Ovary (tissue), 3 donors: ENCODE results near the gene HSPA1B.

Experiments
- EP300 ChIP-seq: sonication (generic); formaldehyde crosslinking; IDR thresholded peaks from one replicate; pipeline ENCODE4 v1.6.1; 2017; ENCODE audit warnings: antibody characterized with exemption
- POLR2A ChIP-seq: fragments of 450-650 bp; IDR thresholded peaks from one replicate; pipeline ENCODE4 v1.6.1; 2017; ENCODE audit warnings: antibody characterized with exemption, mild to moderate bottlenecking, moderate library complexity
- TF ChIP-seq, protein P1 (sequence below), 3 donors: fragments of 450-650 bp in 2 of 3; fragments of 200-600 bp in 1 of 3; IDR thresholded peaks; one replicate each; pipeline versions ENCODE4 v1.5.1 to v1.8.0; 2016 to 2022; ENCODE audit warnings: antibody characterized with exemption in 3 of 3, mild to moderate bottlenecking in 1 of 3
- donor health status: DM: no; HTN: no; CAD: no.

GRCh38 chr6:31874836-31875572 lies 47.5 kb downstream of the HSPA1B start:
- TF ChIP-seq POLR2A (no peak), EP300 (no peak)
- TF ChIP-seq, protein P1, sequence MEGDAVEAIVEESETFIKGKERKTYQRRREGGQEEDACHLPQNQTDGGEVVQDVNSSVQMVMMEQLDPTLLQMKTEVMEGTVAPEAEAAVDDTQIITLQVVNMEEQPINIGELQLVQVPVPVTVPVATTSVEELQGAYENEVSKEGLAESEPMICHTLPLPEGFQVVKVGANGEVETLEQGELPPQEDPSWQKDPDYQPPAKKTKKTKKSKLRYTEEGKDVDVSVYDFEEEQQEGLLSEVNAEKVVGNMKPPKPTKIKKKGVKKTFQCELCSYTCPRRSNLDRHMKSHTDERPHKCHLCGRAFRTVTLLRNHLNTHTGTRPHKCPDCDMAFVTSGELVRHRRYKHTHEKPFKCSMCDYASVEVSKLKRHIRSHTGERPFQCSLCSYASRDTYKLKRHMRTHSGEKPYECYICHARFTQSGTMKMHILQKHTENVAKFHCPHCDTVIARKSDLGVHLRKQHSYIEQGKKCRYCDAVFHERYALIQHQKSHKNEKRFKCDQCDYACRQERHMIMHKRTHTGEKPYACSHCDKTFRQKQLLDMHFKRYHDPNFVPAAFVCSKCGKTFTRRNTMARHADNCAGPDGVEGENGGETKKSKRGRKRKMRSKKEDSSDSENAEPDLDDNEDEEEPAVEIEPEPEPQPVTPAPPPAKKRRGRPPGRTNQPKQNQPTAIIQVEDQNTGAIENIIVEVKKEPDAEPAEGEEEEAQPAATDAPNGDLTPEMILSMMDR (IDR thresholded peaks at IDR 0.05): no peak
